GM19023 (cell line): ENCODE results near the gene APOBEC3C.
"Not testable (repeated sequence)": the region's sequence is repeated elsewhere in the genome, so short reads cannot be mapped to it uniquely, and the experiment has no call there.

Source experiments
- ATAC-seq: cut with Tn5 transposase; IDR thresholded peaks from one replicate; pipeline ENCODE4 v1.9.1; 2021; ENCODE audit warnings: mild to moderate bottlenecking, moderate library complexity; ENCODE audit not compliant: unreplicated experiment

APOBEC3C gene

GRCh38 chr22:39020021-39020651 is 6.1 kb downstream of the APOBEC3C start:
- not testable (repeated sequence) for ATAC-seq

GRCh38 chr22:39021552-39022250 is 7.6 kb downstream of the APOBEC3C start:
- no peak for ATAC-seq

- ATAC-seq, result no peak
Observed at GRCh38 chr22:39024519-39025308, 10.7 kb downstream of the APOBEC3C start.

GRCh38 chr22:39026509-39027150 is 12.6 kb downstream of the APOBEC3C start:
- no peak for ATAC-seq

- no peak for ATAC-seq
Observed at GRCh38 chr22:39027717-39028116, 13.7 kb downstream of the APOBEC3C start.

- ATAC-seq, result no peak
Observed at GRCh38 chr22:39028281-39028680, 14.2 kb downstream of the APOBEC3C start.

GRCh38 chr22:39029227-39029626 is 15.2 kb downstream of the APOBEC3C start:
- ATAC-seq, result no peak

GRCh38 chr22:39030705-39031104 is 16.6 kb downstream of the APOBEC3C start:
- no peak for ATAC-seq

GRCh38 chr22:39031434-39032295 is 17.6 kb downstream of the APOBEC3C start:
- not testable (repeated sequence) for ATAC-seq

GRCh38 chr22:39037071-39037470 is 23.0 kb downstream of the APOBEC3C start:
- not testable (repeated sequence) for ATAC-seq

GRCh38 chr22:39039306-39040126 is 25.5 kb downstream of the APOBEC3C start:
- no peak for ATAC-seq

- ATAC-seq, result not testable (repeated sequence)
Observed at GRCh38 chr22:39040155-39040537, 26.1 kb downstream of the APOBEC3C start.

GRCh38 chr22:39040538-39041296 is 26.7 kb downstream of the APOBEC3C start, which contains the start of gene APOBEC3F:
APOBEC3F (plus strand) TSS chr22:39040864; CDS start chr22:39040961, 97 bp downstream.
- ATAC-seq, result peak; percentile 86

GRCh38 chr22:39041908-39042307 is 27.9 kb downstream of the APOBEC3C start:
- no peak for ATAC-seq

- not testable (repeated sequence) for ATAC-seq
Observed at GRCh38 chr22:39043063-39043462, 29.0 kb downstream of the APOBEC3C start.

GRCh38 chr22:39045136-39045535 is 31.1 kb downstream of the APOBEC3C start:
- not testable (repeated sequence) for ATAC-seq

- ATAC-seq, result not testable (repeated sequence)
Observed at GRCh38 chr22:39049486-39049885, 35.4 kb downstream of the APOBEC3C start.

- not testable (repeated sequence) for ATAC-seq
Observed at GRCh38 chr22:39051844-39052495, 37.9 kb downstream of the APOBEC3C start.
